HL-60 (cell line): ENCODE data around the gene SMAD9.

ENCODE experiments used
- DNase-seq, 2 experiments: peaks; one replicate each; pipeline ENCODE4 v3.0.0-alpha.2; 2010 to 2020; ENCODE audit warnings: low read depth in 1 of 2, low spot score in 1 of 2
- H3K27ac ChIP-seq: fragments of 250-450 bp; sonication (Bioruptor Pico); replicated peaks from 2 replicates; pipeline ENCODE4 v1.5.1; 2020; ENCODE audit warnings: mild to moderate bottlenecking, moderate library complexity
- H3K27me3 ChIP-seq: fragments of 250-450 bp; sonication (Bioruptor Pico); 2 replicates; pipeline ENCODE4 v1.5.1; 2021; ENCODE audit warnings: mild to moderate bottlenecking, moderate library complexity; ENCODE audit not compliant: insufficient read depth, poor library complexity, severe bottlenecking
- H3K4me3 ChIP-seq: replicated peaks from 2 replicates; pipeline ENCODE4 v1.5.1; 2011; ENCODE audit warnings: mild to moderate bottlenecking, control low read depth, low read length; ENCODE audit not compliant: insufficient read depth
- GABPA ChIP-seq: IDR thresholded peaks from 2 replicates; pipeline ENCODE4 v1.6.1; 2012; ENCODE audit warnings: low read depth
- POLR2AphosphoS5 ChIP-seq: IDR thresholded peaks from 2 replicates; pipeline ENCODE4 v1.6.1; 2012; ENCODE audit warnings: low read depth
- SPI1 ChIP-seq: IDR thresholded peaks from 2 replicates; pipeline ENCODE4 v1.6.1; 2012; ENCODE audit warnings: low read depth, mild to moderate bottlenecking, borderline replicate concordance
- TF ChIP-seq, protein P1 (sequence below): IDR thresholded peaks from one replicate; pipeline ENCODE4 v1.5.1; 2011; ENCODE audit warnings: low read length, control low read depth, inconsistent platforms; ENCODE audit not compliant: insufficient read depth
- TF ChIP-seq, protein P2 (sequence below): IDR thresholded peaks from 2 replicates; pipeline ENCODE4 v1.6.1; 2012; ENCODE audit warnings: low read depth; ENCODE audit not compliant: insufficient replicate concordance

Gene SMAD9

DNA sequence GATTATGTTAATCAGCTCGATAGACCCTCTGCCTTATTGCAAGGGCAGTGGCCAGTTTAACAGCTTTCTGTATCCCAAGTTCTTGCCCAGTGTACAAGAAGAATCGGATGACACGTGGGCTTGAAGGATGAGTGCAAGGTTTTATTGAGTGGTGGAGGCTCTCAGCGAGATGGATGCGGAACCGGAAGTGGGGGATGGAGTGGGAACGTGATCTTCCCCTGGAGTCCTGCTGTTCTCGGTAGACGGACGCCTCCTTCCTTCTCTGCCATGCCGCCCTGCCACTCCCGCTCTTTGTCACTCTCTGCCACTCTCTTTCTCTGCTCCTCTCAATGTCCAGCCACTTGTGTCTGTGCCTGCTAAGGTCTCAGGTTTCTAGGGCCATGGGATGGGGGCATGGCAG is 80.1 kb downstream of the SMAD9 start:
- H3K4me3 ChIP-seq = no peak overlapping the region
- DNase-seq = no peak
- no peaks in the 10 kb centered on the region for H3K27me3 ChIP-seq
- TF ChIP-seq POLR2AphosphoS5 (no peak), SPI1 (no peak), GABPA (no peak)
- TF ChIP-seq, protein P1, sequence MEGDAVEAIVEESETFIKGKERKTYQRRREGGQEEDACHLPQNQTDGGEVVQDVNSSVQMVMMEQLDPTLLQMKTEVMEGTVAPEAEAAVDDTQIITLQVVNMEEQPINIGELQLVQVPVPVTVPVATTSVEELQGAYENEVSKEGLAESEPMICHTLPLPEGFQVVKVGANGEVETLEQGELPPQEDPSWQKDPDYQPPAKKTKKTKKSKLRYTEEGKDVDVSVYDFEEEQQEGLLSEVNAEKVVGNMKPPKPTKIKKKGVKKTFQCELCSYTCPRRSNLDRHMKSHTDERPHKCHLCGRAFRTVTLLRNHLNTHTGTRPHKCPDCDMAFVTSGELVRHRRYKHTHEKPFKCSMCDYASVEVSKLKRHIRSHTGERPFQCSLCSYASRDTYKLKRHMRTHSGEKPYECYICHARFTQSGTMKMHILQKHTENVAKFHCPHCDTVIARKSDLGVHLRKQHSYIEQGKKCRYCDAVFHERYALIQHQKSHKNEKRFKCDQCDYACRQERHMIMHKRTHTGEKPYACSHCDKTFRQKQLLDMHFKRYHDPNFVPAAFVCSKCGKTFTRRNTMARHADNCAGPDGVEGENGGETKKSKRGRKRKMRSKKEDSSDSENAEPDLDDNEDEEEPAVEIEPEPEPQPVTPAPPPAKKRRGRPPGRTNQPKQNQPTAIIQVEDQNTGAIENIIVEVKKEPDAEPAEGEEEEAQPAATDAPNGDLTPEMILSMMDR = no peak
- TF ChIP-seq, protein P2, sequence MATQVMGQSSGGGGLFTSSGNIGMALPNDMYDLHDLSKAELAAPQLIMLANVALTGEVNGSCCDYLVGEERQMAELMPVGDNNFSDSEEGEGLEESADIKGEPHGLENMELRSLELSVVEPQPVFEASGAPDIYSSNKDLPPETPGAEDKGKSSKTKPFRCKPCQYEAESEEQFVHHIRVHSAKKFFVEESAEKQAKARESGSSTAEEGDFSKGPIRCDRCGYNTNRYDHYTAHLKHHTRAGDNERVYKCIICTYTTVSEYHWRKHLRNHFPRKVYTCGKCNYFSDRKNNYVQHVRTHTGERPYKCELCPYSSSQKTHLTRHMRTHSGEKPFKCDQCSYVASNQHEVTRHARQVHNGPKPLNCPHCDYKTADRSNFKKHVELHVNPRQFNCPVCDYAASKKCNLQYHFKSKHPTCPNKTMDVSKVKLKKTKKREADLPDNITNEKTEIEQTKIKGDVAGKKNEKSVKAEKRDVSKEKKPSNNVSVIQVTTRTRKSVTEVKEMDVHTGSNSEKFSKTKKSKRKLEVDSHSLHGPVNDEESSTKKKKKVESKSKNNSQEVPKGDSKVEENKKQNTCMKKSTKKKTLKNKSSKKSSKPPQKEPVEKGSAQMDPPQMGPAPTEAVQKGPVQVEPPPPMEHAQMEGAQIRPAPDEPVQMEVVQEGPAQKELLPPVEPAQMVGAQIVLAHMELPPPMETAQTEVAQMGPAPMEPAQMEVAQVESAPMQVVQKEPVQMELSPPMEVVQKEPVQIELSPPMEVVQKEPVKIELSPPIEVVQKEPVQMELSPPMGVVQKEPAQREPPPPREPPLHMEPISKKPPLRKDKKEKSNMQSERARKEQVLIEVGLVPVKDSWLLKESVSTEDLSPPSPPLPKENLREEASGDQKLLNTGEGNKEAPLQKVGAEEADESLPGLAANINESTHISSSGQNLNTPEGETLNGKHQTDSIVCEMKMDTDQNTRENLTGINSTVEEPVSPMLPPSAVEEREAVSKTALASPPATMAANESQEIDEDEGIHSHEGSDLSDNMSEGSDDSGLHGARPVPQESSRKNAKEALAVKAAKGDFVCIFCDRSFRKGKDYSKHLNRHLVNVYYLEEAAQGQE = no peak
- H3K27ac ChIP-seq = no peak overlapping the region

DNA sequence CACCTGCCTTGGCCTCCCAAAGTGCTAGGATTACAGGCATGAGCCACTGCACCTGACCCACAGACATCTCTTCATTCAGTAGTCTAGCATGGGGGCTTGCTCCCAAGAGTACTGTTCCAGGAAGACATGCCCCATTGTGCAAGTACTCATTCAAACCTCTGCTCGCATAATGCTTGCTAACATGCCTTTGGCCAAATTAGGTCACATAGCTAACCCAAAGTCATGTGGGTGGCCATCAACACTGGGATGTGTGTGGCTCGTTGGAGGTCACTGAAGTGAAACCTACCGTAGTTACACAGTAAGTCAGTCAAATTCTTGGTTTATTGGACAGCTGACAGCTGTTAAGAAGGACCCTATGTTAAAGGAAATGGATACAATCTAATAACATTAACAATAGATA is 80.8 kb downstream of the SMAD9 start:
- no peak overlapping the region for H3K4me3 ChIP-seq
- H3K27me3 ChIP-seq = no peaks in the 10 kb centered on the region
- TF ChIP-seq, protein P1 = no peak
- TF ChIP-seq SPI1 = no peak
- TF ChIP-seq POLR2AphosphoS5 = no peak
- TF ChIP-seq GABPA = no peak
- TF ChIP-seq, protein P2 = no peak
- DNase-seq = no peak
- no peak overlapping the region for H3K27ac ChIP-seq

DNA sequence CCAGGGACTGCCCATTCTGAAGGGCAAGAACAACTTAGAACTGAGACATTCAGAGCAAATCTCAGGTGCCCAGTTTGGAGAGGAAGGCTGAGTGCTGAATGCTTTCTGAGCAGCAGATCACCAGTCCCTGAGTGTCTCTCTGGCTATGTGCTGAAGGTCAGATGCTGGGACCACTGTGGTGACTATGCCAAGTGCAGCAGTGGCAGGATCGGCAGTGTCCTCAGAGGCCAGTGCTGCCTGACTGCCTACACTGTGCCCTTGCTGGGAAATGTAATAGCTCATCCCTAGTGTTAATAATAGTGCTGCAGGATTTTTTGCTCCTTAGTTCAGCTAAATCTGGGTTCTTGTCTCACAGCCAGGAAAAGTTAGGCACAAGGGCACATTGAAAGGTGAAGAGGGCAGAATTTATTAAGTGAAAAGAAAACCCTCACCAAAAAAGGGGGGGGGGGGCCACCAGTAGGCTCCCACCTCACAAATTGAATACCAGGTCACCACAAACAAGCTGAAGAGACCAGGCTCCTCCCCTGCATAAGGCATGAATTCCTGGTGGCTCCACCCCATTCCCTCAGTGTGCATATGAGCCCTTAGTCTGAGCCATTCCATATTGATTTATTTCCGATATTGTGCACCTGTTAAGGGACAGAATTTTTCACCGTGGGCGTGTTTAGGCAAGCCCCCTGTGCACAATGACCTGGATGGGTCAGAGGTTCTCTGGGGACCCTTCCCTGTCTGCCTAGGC is 82.5 kb downstream of the SMAD9 start:
- H3K27me3 ChIP-seq = no peaks in the 10 kb centered on the region
- no peak for DNase-seq
- no peak overlapping the region for H3K27ac ChIP-seq
- H3K4me3 ChIP-seq = no peak overlapping the region
- TF ChIP-seq POLR2AphosphoS5 (no peak), GABPA (no peak), SPI1 (no peak)
- TF ChIP-seq, protein P1 = no peak
- TF ChIP-seq, protein P2 = no peak
